Peyer's patch (tissue), 4 donors: ENCODE results near the gene PYM1.

Experiments used
- CTCF ChIP-seq, 6 experiments: fragments of 450-650 bp in 4 of 6; fragments of 200-600 bp in 2 of 6; sonication (generic) in 1 of 6; IDR thresholded peaks; one replicate each; pipeline ENCODE4 v1.5.1; 2017 to 2019; ENCODE audit warnings: antibody characterized with exemption in 6 of 6, mild to moderate bottlenecking in 3 of 6, moderate library complexity in 1 of 6
- POLR2A ChIP-seq, 2 donors: fragments of 450-650 bp; IDR thresholded peaks; one replicate each; pipeline ENCODE4 v1.5.1; 2017; ENCODE audit warnings: antibody characterized with exemption in 2 of 2, mild to moderate bottlenecking in 2 of 2, moderate library complexity in 2 of 2

- no peak for TF ChIP-seq CTCF (IDR thresholded peaks at IDR 0.05)
- TF ChIP-seq POLR2A (IDR thresholded peaks at IDR 0.05) = no peak
These were observed 28.6 kb downstream of the PYM1 start for GRCh38 chr12:55899082-55899481.
